ENCODE data around the gene TPH2. TPM values are rescaled to one million over a fixed set of nuclear protein-coding genes. Genes with fewer than 3 reads are reported as not detected.
A peak's percentile ranks its signal among the peaks of the same experiment; 100 is the strongest.

TPH2 gene
- total and polyA plus RNA-seq, 9 of the 15 experiments (the other 6 are each of a cell fraction or from before 2014, with no cell fraction given): 0.06 to 0.28 (median 0.14) TPM; not detected in 4

DNA sequence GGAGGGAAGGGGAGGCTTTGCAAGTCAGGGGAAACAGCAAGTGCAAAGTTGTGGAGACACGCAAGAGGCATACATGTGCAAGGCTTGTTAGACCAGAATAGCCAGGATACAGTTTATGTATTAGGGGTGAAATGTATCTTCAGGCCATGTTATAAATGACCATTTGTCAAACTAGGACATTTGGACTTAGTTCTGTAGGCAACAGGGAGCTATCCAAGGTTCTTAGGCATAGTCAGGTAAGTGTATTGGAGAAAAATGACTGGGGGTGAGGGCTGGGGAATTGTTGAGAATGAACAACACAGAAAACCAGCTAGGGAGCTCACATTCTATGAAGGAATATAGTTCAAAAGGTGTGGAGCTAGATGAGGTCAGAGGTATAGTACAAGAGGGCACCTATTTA lies 42.5 kb downstream of the TPH2 start:
- ATAC-seq (no peak), DNase-seq (ENCODE audit: extremely low read depth in 1 of 4, low spot score in 3 of 4) (no peak), FAIRE-seq (no peak)
- Histone ChIP-seq H3K36me3 (ENCODE audit: control insufficient read depth, insufficient read depth, low read length) (no peaks in the 10 kb centered on the region), H3K27me3 (ENCODE audit: control insufficient read depth in 2 of 2, insufficient read depth in 2 of 2, low read length in 2 of 2) (no peaks in the 10 kb centered on the region), H3K4me1 (replicated peaks in 1 of 2; ENCODE audit: control insufficient read depth in 2 of 2, insufficient read depth in 2 of 2, low read length in 2 of 2) (no peaks in the 10 kb centered on the region; a peak in 1 of 5 replicates), H3K9ac (ENCODE audit: insufficient read depth in 1 of 2, low read depth in 2 of 2, low read length in 2 of 2) (no peak overlapping the region), H3K9me1 (ENCODE audit: control insufficient read depth, insufficient read depth, low read length) (no peaks in the 10 kb centered on the region), H3K4me3 (no peak overlapping the region), H3K27ac (ENCODE audit: extremely low read depth, low read depth, low read length) (no peak overlapping the region), H3K4me2 (ENCODE audit: insufficient read depth, low read length) (no peak overlapping the region), H4K20me1 (replicated peaks; ENCODE audit: control insufficient read depth, insufficient read depth, low read length) (no peaks in the 10 kb centered on the region), H3K9me3 (replicated peaks; ENCODE audit: control insufficient read depth, insufficient read depth, low read depth, low read length) (no peaks in the 10 kb centered on the region), H2AFZ (ENCODE audit: low read depth, low read length) (no peak overlapping the region), H3K79me2 (ENCODE audit: control insufficient read depth, insufficient read depth, low read length) (no peaks in the 10 kb centered on the region)
- TF ChIP-seq, protein P1, sequence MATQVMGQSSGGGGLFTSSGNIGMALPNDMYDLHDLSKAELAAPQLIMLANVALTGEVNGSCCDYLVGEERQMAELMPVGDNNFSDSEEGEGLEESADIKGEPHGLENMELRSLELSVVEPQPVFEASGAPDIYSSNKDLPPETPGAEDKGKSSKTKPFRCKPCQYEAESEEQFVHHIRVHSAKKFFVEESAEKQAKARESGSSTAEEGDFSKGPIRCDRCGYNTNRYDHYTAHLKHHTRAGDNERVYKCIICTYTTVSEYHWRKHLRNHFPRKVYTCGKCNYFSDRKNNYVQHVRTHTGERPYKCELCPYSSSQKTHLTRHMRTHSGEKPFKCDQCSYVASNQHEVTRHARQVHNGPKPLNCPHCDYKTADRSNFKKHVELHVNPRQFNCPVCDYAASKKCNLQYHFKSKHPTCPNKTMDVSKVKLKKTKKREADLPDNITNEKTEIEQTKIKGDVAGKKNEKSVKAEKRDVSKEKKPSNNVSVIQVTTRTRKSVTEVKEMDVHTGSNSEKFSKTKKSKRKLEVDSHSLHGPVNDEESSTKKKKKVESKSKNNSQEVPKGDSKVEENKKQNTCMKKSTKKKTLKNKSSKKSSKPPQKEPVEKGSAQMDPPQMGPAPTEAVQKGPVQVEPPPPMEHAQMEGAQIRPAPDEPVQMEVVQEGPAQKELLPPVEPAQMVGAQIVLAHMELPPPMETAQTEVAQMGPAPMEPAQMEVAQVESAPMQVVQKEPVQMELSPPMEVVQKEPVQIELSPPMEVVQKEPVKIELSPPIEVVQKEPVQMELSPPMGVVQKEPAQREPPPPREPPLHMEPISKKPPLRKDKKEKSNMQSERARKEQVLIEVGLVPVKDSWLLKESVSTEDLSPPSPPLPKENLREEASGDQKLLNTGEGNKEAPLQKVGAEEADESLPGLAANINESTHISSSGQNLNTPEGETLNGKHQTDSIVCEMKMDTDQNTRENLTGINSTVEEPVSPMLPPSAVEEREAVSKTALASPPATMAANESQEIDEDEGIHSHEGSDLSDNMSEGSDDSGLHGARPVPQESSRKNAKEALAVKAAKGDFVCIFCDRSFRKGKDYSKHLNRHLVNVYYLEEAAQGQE (IDR thresholded peaks at IDR 0.05; ENCODE audit: borderline replicate concordance): peak; percentile 81
- TF ChIP-seq, protein P1 (CRISPR knock-in tag; IDR thresholded peaks at IDR 0.05; ENCODE audit: low read depth): no peak
- TF ChIP-seq EHMT2 (IDR thresholded peaks at IDR 0.05): peak; percentile 78
- TF ChIP-seq, protein P2, sequence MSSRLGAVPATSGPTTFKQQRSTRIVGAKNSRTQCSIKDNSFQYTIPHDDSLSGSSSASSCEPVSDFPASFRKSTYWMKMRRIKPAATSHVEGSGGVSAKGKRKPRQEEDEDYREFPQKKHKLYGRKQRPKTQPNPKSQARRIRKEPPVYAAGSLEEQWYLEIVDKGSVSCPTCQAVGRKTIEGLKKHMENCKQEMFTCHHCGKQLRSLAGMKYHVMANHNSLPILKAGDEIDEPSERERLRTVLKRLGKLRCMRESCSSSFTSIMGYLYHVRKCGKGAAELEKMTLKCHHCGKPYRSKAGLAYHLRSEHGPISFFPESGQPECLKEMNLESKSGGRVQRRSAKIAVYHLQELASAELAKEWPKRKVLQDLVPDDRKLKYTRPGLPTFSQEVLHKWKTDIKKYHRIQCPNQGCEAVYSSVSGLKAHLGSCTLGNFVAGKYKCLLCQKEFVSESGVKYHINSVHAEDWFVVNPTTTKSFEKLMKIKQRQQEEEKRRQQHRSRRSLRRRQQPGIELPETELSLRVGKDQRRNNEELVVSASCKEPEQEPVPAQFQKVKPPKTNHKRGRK (tag; IDR thresholded peaks at IDR 0.05): no peak
- intact Hi-C loops (cut with micrococcal nuclease): no loop called here
- BruUV-seq (replicated peaks): no TSS peak
- in situ Hi-C loops (cut with MboI): no loop called here
- 7% methylated on average over 1 of the region's 1 CpG for WGBS (ENCODE audit: insufficient coverage, low coverage, missing lambda C conversion rate)
- ChIA-PET POLR2A (interaction anchor here (1.3 kb wide), 1 partner anchor 12 kb away, joined by 7 read pairs; no protein-coding TSS in a partner anchor), CTCF (ENCODE audit: low intra/inter-chr PET ratio) (no interaction called here)

All from K562 (cell line).